ENCODE data around the gene TMEM170B.
A peak's percentile ranks its signal among the peaks of the same experiment; 100 is the strongest.

Gene TMEM170B, protein sequence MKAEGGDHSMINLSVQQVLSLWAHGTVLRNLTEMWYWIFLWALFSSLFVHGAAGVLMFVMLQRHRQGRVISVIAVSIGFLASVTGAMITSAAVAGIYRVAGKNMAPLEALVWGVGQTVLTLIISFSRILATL

DNA sequence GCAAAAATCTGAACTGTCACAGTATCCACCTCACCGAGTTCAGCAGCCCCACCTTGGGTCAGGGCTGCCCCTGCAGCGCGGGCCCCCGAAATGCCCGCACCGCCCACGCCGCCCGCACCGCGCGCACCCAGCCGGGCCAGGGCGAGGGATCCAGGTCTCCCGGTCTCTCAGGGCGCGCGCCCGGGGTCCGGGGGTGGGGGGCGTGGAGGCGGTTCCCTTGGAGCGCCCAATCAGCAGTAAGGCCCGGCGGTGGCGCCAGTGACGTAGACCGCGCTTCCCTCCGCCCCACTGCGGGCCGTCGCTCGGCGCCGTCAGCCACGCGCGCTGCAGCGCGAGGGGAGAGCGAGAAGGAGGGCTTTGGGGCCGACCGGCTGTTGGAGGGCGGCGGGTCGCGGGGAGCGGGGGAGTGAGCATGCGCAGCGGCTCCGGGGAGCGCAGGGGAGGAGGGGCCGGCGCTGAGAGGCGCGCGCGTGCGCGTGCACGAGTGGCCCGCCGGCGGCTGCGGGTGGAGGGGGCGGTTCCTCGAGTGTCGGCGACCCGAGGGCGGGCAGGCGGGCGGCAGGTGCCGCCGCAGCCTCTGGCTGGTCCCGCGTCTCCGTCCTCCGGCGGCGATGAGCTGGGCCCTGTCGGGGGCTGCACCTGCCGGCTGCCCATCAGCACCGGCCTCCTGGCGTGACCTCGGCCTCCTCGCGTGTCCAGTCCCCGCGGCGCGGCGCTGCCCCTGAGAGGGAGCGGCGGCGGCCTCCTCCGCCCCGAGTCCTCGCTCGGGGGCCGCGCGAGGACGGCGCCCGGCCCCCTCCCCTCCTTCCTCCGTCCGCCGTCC is at the start of gene TMEM170B:
TMEM170B (plus strand) TSS at position 521 of the 823 bp plus-strand sequence. CDS start 529 bp downstream, outside the sequence.
- peak; percentile 98 for DNase-seq

DNA sequence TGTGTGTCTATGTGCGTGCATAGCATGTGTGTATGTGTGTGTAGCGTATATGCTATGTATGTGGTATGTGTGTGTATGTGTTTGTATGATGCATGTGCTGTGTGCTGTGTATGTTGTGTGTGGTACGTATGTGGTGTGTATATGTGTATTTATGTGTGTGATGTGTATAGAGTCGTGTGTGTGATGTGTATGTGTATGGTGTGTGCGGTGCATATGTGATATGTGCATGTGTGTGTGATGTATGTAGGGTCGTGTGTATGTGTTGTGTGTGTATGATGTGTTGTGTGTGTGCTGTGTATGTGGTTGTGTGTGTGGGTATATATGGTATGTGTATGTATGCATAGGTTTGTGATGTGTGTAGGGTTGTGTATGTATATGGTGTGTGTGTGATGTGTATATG is 46.6 kb upstream of the TMEM170B start:
- no peak for DNase-seq

DNA sequence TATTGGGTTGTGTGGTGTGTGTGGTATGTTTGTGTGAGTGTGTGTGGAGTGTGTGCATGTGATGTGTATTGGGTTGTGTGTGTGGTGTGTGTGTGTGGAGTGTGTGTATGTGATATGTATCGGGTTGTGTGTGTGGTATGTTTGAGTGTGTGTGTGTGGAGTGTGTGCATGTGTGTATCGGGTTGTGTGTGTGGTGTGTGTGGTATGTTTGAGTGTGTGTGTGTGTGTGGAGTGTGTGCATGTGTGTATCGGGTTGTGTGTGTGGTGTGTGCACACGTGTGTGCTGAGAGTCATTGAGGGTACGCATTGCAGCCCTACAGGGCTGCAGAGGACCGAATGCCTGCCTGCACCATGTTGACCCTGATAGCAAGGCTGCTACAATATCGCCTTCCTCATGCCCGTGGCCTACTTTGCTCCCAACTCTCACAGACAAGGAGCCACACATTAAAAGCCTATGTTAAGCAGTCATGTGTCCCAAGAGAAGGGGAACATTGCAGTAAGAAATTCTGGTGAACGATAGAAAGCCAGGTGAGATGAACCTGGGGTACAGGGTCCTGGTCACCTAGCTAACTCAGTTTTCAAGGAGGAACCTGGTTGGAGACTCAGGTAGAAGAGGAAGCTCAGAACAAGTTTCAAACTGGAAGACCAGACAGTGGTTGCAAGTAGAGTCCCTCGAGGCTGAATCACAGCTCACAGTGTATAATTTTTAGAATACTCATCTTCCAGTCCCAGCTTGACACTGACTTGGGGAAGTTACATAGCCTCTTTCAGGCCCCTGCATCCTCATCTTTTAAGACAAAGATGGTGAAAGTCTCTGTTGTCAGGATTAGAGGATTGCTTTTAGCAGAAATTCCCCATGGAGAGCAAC is 45.7 kb upstream of the TMEM170B start:
- DNase-seq, result no peak

DNA sequence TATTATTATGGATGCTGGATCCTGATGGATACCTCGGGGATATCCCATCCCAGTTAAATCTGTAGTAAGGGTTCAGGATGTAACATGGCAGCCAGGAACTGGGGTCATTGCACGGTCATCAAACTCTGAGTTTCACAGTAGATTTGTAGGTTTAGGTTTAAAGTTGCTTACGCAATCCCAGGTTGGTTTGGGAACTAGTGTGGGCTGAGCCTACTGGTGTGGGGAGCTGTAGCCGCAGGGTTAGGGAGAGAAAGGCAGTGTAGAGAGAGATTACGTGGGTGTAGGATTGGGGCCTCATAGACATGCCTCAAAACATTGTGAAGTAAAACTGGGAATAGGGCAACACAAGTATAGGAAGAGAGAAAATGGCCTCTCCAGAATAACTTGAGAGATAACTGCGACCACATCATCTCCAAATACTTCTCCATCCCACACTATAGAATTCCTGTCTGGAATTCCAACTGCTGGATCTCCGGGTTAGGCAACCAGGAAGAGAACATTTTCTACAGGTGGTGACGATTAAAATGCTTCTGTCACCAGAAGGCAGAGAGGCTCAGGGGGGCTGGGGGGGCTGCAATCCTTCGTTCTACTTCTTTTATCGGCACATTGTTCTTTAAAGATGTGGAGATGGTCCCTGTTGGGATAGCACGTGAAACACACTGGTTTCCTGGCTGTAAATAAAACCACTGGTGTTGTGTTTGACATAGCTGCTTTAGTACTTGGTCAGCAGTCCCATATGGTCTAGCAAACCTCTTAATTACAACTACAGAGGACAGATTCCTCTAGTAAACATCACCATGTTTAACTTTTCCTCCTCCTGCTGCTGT is 44.9 kb upstream of the TMEM170B start:
- DNase-seq, result no peak

DNA sequence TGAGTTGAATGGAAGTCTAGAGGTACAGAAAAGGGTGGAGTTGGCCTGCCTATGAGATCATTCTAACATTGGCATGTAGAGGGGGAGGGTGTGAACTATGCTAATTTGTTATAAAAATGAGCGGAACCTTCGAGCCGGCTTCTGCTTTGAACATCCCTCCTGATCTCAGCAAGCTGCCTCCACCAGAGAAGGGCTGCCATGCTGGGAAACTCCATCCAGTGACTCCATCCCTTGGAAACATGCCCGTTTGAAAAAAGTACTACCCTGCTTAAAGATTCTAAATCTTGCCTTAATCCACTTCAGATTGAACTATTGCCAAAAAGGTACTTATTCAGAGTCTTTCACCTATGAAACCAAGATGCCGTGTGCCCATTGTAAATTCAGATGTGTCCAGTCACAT is 43.6 kb upstream of the TMEM170B start:
- DNase-seq, result no peak

DNA sequence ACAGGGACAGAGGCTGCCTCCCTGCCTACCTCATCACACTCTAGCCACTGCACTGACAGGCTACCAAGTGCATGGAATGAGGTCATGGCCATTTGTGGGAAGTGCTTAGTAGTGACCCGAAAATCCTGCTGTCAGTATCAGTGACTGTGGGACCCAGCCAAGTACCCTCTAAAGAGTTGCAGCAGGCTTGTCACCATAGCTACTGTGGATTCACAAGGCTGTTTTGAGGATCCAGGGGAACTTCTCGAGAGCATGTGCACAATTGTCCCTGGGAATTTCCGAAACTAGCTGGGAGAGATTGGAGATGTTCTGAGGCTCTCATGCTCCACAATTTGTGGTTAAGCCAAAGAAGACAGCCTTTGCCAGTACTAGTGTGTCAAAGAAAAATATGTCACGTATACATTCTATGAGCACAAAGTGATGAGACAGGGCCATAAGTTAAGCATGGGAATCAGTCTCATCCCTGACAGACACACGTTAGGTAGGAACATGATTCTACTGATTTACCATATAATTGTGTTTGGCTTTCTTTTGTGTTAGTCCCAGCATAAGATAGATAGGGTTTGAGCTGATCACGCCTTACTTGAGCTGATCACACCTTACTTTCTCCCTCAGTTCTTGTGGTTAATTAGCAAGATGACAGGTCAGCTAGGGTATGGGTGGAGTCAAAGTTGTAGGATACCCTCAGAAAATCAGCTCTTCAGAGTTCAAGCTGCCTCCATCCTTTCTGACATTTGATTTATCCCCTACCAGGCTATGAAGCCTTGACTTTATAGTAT is 42.6 kb upstream of the TMEM170B start:
- DNase-seq, result no peak

DNA sequence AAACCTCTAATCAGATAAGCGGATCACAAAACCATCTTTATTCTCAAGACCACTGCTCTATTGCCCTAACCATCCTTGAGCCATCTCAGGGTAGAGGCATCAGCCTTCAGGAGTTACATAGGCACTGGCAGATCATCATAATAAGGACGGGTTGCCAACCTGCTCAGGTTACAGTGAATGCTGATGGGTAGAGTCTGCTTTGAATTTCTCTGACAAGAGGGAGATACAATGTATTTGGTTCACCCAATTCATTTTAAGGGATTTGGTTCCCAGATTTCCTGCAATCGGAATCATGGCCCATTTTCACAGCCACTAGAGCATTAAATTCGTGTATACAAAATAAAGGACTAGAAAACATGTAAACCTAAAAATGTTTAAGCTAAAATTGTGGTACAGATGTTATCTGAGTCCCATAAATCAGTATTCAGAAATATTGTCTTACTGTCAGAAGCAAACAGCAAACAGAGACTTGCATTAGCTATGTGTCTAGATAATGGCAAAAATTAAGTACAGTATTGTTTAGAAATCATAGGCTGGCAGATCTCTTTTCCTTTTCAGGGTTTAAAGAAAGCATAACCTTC is 41.9 kb upstream of the TMEM170B start:
- no peak for DNase-seq

DNA sequence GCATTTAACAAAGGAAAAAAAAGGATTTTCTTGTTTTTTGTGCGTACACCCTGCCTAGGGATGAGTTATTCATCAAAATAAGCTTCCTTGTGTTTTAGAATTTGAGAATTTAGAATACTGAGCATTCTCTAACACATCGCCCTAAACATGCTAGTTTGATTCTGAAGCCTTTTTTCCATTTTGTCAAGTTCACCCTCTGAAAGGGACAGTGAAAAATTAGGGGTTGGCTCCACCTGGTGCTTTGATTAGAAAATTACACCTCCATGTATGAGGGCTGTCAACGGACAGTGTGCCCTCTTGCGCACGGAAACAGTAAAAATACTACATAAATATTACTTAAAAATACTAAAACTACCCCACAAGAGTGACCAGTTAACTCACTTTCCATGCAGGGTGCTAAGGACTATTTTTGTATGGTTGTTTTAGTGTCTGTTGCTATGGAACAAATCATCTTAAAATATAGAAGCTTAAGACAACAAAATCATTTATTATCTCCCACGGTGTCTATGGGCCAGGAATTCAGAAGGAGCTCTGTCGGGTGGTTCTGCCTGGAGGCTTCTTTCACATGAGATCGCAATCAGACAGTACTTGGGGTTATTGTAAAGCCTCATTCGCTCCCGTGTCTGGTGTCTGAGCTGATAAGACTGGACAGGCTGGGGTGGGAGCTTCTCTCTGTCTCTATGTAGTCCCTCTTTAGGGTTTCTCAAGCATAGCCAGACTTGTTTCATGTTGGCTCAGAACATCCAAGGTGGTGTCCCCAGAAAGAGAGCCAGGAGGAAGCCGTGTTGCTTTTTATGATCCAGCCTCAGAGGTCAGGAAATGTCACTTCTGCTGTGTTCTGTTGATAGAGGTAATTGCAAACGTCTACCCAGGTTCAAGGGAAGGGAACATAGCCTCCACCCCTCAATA is 41.1 kb upstream of the TMEM170B start:
- DNase-seq, result peak; percentile 86

DNA sequence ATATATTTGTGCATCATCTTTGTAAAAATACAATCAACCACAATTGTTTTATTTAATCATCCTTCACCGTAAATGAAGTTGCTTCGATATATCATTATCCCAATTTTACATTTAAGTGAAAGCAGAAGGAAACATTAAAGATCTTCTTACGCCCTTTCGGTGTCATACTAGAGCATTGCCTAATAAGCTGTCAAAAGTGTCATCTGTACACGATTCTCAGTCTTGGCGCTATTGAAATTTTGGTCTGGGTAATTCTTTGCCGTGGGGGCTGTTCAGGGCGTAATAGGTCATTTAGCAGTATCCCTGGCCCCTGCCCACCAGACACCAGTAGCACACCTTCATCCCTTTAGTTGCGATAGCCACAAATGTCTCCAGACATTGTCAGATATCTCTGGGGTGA is 40.4 kb upstream of the TMEM170B start:
- no peak for DNase-seq

DNA sequence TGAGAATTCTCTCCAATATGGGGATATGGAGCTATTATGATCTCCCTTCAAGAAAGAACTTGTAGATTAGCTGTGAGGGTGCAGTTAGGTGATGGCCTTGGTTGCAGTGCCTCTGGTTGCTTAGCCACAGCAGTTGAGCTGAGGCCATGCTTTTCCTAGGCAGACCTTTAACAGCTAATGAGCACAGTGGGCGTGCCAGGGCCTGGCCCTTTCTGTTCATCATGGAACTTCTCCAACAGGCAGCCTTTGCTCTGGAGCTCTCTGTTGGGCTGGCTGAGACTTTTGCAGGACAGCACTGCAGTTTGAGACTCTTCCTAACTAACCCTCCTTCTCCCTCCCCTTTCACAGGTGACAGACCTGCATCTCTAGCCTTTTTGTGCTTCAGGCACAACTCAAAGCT is 39.7 kb upstream of the TMEM170B start:
- DNase-seq, result no peak

DNA sequence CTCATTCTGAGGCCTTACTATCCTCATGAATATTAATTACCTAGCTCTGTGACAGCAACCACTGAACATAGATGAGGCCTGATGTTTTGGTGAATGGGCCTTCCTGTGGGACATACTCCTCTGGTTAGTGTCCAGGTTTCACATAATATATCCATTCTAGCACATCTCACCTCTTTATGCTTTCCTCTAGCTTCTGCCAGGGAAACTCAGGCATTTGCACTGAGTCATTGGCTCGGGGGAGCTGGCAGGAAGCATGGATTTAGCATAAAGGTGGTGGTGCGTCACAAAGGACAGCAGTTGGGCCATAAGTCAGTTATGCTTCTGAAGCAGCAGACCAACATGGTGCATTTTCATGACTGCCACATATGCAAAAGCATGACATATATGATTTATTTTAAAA is 37.5 kb upstream of the TMEM170B start:
- DNase-seq, result no peak

DNA sequence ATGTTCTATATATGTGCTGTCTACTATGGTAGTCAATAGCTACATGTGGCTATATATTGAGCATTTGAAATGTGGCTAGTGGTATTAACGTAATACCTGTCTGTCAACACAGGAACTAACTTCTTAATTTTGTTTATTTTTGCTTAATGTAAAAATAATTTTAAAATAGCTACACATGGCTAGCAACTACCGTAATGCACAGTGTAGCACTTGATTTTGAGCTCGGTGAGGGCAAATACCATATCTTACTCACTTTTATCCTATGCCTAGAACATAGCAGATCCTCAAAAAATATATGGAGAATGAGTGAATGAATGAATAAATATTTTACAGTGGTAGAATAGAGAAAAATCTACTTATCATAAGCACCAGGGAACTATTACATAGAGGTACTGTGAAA is 28.1 kb upstream of the TMEM170B start:
- DNase-seq, result no peak

DNA sequence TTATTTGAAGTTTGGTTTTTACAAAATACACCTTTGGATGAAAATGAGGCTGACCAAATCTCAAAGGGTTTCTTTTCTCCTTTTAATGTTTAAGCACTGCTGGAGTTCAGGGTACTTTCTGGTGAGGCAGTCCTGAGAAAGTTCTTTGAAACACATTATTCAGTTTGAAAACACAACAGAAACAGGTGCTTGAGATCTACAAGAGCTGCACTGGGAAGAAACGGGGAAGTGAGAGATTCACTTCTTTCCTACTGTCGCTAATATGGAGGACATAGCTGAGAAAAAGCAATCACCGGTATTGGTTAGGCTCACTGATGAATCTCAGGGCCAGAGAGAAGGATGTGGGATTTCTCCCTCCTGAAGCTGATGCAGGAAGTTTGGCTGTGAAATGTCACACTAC is 22.9 kb upstream of the TMEM170B start:
- DNase-seq, result no peak

DNA sequence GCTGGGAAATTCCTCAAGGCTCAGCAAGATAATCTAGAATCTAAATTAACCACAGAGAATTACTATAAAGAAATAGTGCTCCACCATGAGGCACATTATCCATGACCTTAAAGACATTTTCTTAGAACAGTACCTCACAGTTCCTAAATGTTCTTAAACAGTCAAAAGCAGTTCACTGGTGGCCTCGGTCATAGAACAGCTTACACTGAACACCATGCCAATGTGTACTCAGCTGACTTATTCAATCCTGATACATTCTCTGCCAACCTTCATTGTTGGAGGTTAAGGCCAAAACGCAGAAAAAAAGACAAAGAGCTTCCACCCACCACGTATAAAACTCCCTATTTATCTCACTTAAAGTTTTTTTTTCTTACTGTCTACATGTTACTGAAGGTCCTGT is 21.8 kb upstream of the TMEM170B start:
- no peak for DNase-seq

DNA sequence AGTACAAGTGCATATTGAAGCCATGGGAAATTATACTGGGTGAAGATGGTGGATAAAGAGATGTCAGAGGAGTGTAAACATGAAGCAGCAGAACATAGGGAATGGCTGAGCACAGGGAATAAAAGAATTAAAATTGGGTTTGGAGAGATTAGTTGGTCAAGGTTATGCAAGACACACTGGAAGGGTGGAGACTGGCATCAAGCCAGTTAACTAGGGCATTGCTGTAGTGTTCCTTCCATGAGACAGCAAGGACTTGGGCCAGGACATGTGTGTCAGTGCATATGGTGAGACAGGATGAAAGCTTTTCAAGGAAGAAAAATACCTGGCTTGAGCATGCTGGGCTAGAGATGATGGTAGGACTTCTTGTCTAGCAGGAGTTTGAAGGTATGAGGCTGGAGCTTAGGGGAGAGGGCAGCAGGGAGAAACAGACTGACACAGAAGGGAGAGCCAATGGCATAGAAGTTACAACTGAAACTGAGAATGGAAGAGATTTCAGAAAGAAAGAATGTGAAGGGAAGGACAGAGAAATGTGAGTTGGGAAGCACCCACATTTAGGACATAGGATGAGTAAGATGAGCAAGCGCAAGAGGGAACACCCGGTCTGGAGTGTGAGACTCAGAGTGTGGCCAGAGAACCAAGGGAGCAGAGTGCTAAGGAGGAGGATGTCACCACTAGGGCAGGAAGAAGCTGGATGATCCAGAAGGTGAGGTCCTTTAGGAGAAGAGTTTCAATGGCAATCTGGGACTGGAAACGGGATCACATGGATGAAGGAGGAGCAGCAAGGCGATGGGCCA is 14.5 kb upstream of the TMEM170B start:
- no peak for DNase-seq

DNA sequence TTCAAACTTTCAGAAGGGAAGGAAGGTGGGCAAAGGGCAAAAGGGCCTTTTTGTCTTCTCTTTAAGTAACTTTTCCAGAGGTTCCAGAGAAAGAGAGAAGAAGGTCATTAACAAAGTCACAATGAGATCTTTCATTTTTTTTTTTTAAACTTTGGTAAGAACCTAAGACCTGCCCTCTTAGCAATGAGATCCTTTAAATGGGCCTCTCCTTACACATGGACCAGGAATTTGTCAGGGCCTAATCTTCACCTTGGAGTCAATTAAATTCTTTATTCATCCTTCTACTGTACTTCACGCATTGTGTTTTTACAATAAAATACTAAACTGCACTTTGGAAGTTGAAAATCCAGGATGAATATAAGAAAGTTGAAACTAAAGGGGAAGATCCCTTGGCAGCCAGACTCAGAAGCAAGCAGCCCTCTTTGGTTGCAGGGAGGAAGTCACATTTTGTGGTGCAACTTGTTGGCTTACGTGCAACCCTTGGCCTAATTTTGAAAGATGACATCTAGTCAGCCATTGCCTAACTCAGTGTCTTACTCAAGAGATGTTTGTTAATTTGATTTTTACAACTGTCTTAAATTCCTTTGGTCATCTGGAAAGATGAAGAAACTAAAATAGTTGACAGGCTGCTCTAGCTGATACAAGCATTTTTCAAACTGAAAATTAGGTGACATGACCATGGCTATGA is 11.9 kb upstream of the TMEM170B start:
- DNase-seq, result peak; percentile 9

DNA sequence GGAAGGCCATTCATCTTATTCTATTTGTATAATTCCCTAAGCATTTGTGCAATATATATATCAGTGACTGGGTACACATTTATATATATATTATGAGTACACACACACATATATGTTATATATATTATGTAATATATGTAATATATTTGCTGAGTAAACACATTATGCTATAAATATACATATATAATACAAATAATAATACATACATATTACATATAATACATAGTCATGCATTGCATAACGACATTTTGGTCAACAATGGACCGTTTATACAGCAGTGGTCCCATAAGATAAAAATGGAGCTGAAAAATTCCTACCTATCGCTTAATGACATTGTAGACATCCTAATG is 11.4 kb upstream of the TMEM170B start:
- no peak for DNase-seq

DNA sequence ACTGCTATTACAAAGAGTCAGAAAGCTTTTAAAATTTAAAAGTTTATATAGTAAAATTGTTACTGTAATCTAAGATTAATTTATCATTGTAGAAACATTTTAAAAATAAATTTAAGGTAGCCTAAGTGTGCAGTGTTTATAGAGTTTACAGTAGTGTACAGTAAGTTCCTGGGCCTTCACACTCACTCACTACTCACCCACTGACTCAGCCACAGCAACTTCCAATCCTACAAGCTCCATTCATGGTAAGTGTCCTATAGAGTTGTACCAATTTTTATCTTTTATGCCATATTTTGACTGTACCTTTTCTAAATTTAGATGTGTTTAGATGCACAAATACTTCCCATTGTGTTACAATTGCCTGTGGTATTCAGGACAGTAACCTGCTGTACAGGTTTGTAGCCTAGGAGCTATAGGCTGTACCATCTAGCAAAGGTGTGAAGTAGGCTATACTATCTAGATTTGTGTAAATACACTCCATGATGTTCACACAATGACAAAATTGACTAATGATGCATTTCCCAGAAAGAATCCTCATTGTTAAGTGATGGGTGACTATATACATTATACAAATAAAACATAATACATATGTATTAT is 10.2 kb upstream of the TMEM170B start:
- no peak for DNase-seq

DNA sequence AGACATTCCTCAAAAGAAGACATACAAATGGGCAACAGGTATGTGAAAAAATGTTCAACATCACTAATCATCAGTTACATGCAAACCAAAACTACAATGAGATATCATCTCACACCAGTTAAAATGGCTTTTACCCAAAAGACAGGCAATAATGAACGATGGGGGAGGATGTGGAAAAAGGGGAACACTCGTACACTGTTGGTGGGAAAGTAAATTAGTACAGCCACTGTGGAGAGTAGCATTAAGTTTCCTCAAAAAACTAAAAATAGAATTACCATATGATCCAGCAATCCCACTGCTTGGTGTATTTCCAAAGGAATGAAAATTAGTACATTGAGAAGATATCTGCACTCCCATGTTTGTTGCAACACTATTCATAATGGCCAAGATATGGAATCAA is 8.6 kb upstream of the TMEM170B start:
- DNase-seq, result no peak
